ENCODE data around the gene NTRK2.

NTRK2 gene

GRCh38 chr9:84669288-84670137 lies at the start of gene NTRK2:
Gene NTRK2 (plus strand): TSS chr9:84669729. CDS start chr9:84670749, 1,020 bp downstream.
- H3K4me1 ChIP-seq (ENCODE audit: insufficient read depth, low read length), result peaks cover 9% of the 10 kb centered on the region
- no peaks in the 10 kb centered on the region for H3K9me3 ChIP-seq (ENCODE audit: low read length)
- H3K36me3 ChIP-seq (ENCODE audit: insufficient read depth, low read length), result no peaks in the 10 kb centered on the region
- H3K4me3 ChIP-seq (ENCODE audit: low read depth in 1 of 2, low read length in 2 of 2), result peak within 1 kb of the TSS; percentile 42 to 59
- H3K9ac ChIP-seq (ENCODE audit: low read length), result no peak within 1 kb of the TSS
- no peak within 1 kb of the TSS for H3K27ac ChIP-seq (ENCODE audit: low read depth, low read length)
- H3K27me3 ChIP-seq (ENCODE audit: control insufficient read depth in 1 of 2, insufficient read depth in 2 of 2, low read length in 2 of 2), result peaks cover 8 to 34% of the 10 kb centered on the region in 2 donors

DNA sequence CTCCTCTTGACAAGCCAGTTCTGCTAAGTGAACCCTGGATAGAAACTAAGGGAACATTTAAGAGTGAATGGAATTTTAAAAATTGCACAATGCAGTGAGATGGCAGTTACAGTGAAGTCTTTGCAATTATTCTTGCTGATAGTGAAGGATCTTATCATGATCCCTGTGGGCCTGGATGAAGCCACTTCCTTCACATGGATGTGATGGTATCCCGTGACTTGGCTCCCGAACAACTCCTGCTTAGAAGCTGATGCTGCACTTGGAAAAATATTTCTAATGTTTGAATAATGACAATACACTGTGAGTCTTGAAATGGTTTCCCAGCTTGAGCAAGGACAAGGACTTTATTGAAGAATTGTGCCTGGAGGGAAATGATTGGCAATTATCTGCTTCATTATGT lies 49.2 kb upstream of the NTRK2 start:
- Histone ChIP-seq H3K27me3 (ENCODE audit: control insufficient read depth in 1 of 2, insufficient read depth in 2 of 2, low read length in 2 of 2) (no peaks in the 10 kb centered on the region), H3K9ac (ENCODE audit: low read length) (no peak overlapping the region), H3K36me3 (ENCODE audit: insufficient read depth, low read length) (no peaks in the 10 kb centered on the region), H3K9me3 (ENCODE audit: low read length) (no peaks in the 10 kb centered on the region), H3K27ac (ENCODE audit: low read depth, low read length) (no peak overlapping the region), H3K4me1 (ENCODE audit: insufficient read depth, low read length) (no peaks in the 10 kb centered on the region), H3K4me3 (ENCODE audit: low read depth in 1 of 2, low read length in 2 of 2) (no peak overlapping the region)

- Histone ChIP-seq H3K27me3 (ENCODE audit: control insufficient read depth in 1 of 2, insufficient read depth in 2 of 2, low read length in 2 of 2) (no peaks in the 10 kb centered on the region), H3K4me3 (ENCODE audit: low read depth in 1 of 2, low read length in 2 of 2) (no peak overlapping the region), H3K4me1 (ENCODE audit: insufficient read depth, low read length) (no peaks in the 10 kb centered on the region), H3K36me3 (ENCODE audit: insufficient read depth, low read length) (no peaks in the 10 kb centered on the region), H3K9me3 (ENCODE audit: low read length) (no peaks in the 10 kb centered on the region), H3K9ac (ENCODE audit: low read length) (no peak overlapping the region), H3K27ac (ENCODE audit: low read depth, low read length) (no peak overlapping the region)
Observed at GRCh38 chr9:84621811-84622210, 47.7 kb upstream of the NTRK2 start.

GRCh38 chr9:84622981-84623380 lies 46.5 kb upstream of the NTRK2 start:
- Histone ChIP-seq H3K4me1 (ENCODE audit: insufficient read depth, low read length) (no peaks in the 10 kb centered on the region), H3K27me3 (ENCODE audit: control insufficient read depth in 1 of 2, insufficient read depth in 2 of 2, low read length in 2 of 2) (no peaks in the 10 kb centered on the region), H3K9ac (ENCODE audit: low read length) (no peak overlapping the region), H3K4me3 (ENCODE audit: low read depth in 1 of 2, low read length in 2 of 2) (no peak overlapping the region), H3K27ac (ENCODE audit: low read depth, low read length) (no peak overlapping the region), H3K36me3 (ENCODE audit: insufficient read depth, low read length) (no peaks in the 10 kb centered on the region), H3K9me3 (ENCODE audit: low read length) (no peaks in the 10 kb centered on the region)

DNA sequence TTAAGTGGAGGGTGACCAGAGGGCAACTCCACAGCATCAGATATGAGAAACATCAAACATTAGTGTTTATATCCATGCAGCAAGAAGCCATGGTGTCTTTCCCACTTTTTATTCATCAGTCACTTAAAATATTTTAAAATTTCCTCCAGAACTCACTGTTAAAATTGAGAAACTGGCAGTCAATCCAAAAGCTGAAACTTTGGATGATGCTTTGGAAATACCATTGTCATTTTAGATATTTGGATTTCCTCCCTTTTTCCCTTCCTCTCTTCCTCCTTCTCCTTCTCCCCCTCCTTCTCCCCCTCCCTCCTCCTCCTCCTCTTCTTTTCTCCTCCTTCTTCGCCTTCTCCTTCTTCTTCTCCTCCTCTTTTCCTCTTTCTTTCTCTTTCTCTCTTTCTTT lies 33.1 kb upstream of the NTRK2 start:
- Histone ChIP-seq H3K9ac (ENCODE audit: low read length) (no peak overlapping the region), H3K36me3 (ENCODE audit: insufficient read depth, low read length) (no peaks in the 10 kb centered on the region), H3K27me3 (ENCODE audit: control insufficient read depth in 1 of 2, insufficient read depth in 2 of 2, low read length in 2 of 2) (no peaks in the 10 kb centered on the region), H3K27ac (ENCODE audit: low read depth, low read length) (no peak overlapping the region), H3K9me3 (ENCODE audit: low read length) (no peaks in the 10 kb centered on the region), H3K4me1 (ENCODE audit: insufficient read depth, low read length) (no peaks in the 10 kb centered on the region), H3K4me3 (ENCODE audit: low read depth in 1 of 2, low read length in 2 of 2) (no peak overlapping the region)

- H3K4me1 ChIP-seq (ENCODE audit: insufficient read depth, low read length), result no peaks in the 10 kb centered on the region
- H3K4me3 ChIP-seq (ENCODE audit: low read depth in 1 of 2, low read length in 2 of 2), result no peak overlapping the region
- no peaks in the 10 kb centered on the region for H3K36me3 ChIP-seq (ENCODE audit: insufficient read depth, low read length)
- no peaks in the 10 kb centered on the region for H3K9me3 ChIP-seq (ENCODE audit: low read length)
- no peak overlapping the region for H3K27ac ChIP-seq (ENCODE audit: low read depth, low read length)
- H3K27me3 ChIP-seq (ENCODE audit: control insufficient read depth in 1 of 2, insufficient read depth in 2 of 2, low read length in 2 of 2), result no peaks in the 10 kb centered on the region
- H3K9ac ChIP-seq (ENCODE audit: low read length), result no peak overlapping the region
Observed at GRCh38 chr9:84642553-84643141, 26.9 kb upstream of the NTRK2 start.

- Histone ChIP-seq H3K9me3 (ENCODE audit: low read length) (no peaks in the 10 kb centered on the region), H3K36me3 (ENCODE audit: insufficient read depth, low read length) (no peaks in the 10 kb centered on the region), H3K27ac (ENCODE audit: low read depth, low read length) (no peak overlapping the region), H3K9ac (ENCODE audit: low read length) (no peak overlapping the region), H3K4me1 (ENCODE audit: insufficient read depth, low read length) (no peaks in the 10 kb centered on the region), H3K27me3 (ENCODE audit: control insufficient read depth in 1 of 2, insufficient read depth in 2 of 2, low read length in 2 of 2) (no peaks in the 10 kb centered on the region), H3K4me3 (ENCODE audit: low read depth in 1 of 2, low read length in 2 of 2) (no peak overlapping the region)
Observed at GRCh38 chr9:84647699-84648098, 21.8 kb upstream of the NTRK2 start.

DNA sequence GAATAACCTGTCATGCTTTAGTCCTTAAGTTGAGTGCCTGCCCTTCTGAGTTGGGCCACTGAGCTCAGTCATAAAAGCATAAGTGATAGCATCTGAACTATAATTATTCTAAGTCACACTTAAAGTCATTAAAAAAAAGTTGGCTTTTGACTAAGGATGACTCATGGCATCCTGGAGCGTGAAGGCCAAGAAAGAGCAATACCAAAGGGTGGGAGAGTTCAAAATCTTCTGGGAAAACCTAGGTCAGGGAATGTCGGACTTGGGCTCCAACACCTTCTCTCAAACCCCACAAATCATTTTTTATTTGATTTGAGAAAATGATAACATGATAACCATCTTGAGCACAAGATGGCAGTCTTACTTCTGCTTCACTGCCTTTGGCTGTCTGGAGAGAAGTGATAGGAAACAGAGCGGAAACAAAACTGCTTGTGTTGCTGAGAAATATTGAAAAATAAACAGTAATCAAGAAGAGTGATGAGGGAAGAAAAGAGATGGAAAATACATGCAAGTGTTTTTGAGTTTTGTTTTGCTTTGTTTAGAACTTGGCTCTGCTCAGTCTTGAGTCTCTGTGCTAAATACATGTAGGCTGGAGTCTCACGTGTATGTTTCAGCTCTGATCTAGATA lies 16.9 kb upstream of the NTRK2 start:
- Histone ChIP-seq H3K27ac (ENCODE audit: low read depth, low read length) (no peak overlapping the region), H3K4me3 (ENCODE audit: low read depth in 1 of 2, low read length in 2 of 2) (no peak overlapping the region), H3K27me3 (ENCODE audit: control insufficient read depth in 1 of 2, insufficient read depth in 2 of 2, low read length in 2 of 2) (no peaks in the 10 kb centered on the region), H3K36me3 (ENCODE audit: insufficient read depth, low read length) (no peaks in the 10 kb centered on the region), H3K4me1 (ENCODE audit: insufficient read depth, low read length) (no peaks in the 10 kb centered on the region), H3K9me3 (ENCODE audit: low read length) (no peaks in the 10 kb centered on the region), H3K9ac (ENCODE audit: low read length) (no peak overlapping the region)

DNA sequence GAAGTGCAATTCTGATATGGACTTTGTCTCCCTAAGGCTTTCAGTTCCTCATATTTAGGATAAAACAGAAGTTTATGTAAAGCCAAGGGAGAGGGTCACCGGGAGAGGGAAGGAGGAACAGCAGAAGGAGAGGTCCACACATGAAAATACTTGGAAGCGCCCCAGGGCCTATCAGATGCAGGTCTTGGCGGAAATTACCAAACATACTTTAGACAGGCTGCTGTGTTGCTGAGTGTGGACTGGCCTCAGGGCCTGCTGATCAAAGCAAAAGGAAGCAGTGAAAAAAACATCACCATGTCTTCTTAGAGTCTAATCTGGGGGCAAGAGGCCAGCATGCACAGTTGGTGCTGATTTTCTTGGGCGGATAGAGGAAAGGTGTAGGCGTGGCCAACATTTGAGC lies 14.1 kb upstream of the NTRK2 start:
- no peaks in the 10 kb centered on the region for H3K4me1 ChIP-seq (ENCODE audit: insufficient read depth, low read length)
- H3K4me3 ChIP-seq (ENCODE audit: low read depth in 1 of 2, low read length in 2 of 2), result no peak overlapping the region
- no peaks in the 10 kb centered on the region for H3K27me3 ChIP-seq (ENCODE audit: control insufficient read depth in 1 of 2, insufficient read depth in 2 of 2, low read length in 2 of 2)
- H3K9me3 ChIP-seq (ENCODE audit: low read length), result no peaks in the 10 kb centered on the region
- H3K27ac ChIP-seq (ENCODE audit: low read depth, low read length), result no peak overlapping the region
- H3K9ac ChIP-seq (ENCODE audit: low read length), result no peak overlapping the region
- no peaks in the 10 kb centered on the region for H3K36me3 ChIP-seq (ENCODE audit: insufficient read depth, low read length)

GRCh38 chr9:84659313-84659712 lies 10.2 kb upstream of the NTRK2 start:
- Histone ChIP-seq H3K27me3 (ENCODE audit: control insufficient read depth in 1 of 2, insufficient read depth in 2 of 2, low read length in 2 of 2) (no peaks in the 10 kb centered on the region), H3K27ac (ENCODE audit: low read depth, low read length) (no peak overlapping the region), H3K4me1 (ENCODE audit: insufficient read depth, low read length) (no peaks in the 10 kb centered on the region), H3K4me3 (ENCODE audit: low read depth in 1 of 2, low read length in 2 of 2) (no peak overlapping the region), H3K9me3 (ENCODE audit: low read length) (no peaks in the 10 kb centered on the region), H3K36me3 (ENCODE audit: insufficient read depth, low read length) (no peaks in the 10 kb centered on the region), H3K9ac (ENCODE audit: low read length) (no peak overlapping the region)

- H3K27ac ChIP-seq (ENCODE audit: low read depth, low read length), result no peak overlapping the region
- H3K4me3 ChIP-seq (ENCODE audit: low read depth in 1 of 2, low read length in 2 of 2), result no peak overlapping the region
- no peak overlapping the region for H3K9ac ChIP-seq (ENCODE audit: low read length)
- H3K4me1 ChIP-seq (ENCODE audit: insufficient read depth, low read length), result no peaks in the 10 kb centered on the region
- H3K36me3 ChIP-seq (ENCODE audit: insufficient read depth, low read length), result no peaks in the 10 kb centered on the region
- H3K9me3 ChIP-seq (ENCODE audit: low read length), result no peaks in the 10 kb centered on the region
- no peaks in the 10 kb centered on the region for H3K27me3 ChIP-seq (ENCODE audit: control insufficient read depth in 1 of 2, insufficient read depth in 2 of 2, low read length in 2 of 2)
Observed at GRCh38 chr9:84659773-84660172, 9.8 kb upstream of the NTRK2 start.

Measured in muscle layer of colon (tissue), 2 donors.